H1 (cell line): Measurements from ENCODE around the gene TRIM46. TPM values are rescaled to one million over a fixed set of nuclear protein-coding genes. Genes with fewer than 3 reads are reported as not detected.

Experiments used
- CTCF ChIA-PET: fragments of 300-600 bp; sonication (Branson Sonifier 250); formaldehyde crosslinking; loops from one replicate; lab custom pipeline; 2021; ENCODE audit not compliant: partially characterized antibody; lab: Charles Lee
- POLR2A ChIA-PET: fragments of 300-600 bp; sonication (Branson Sonifier 250); formaldehyde crosslinking; loops from one replicate; lab custom pipeline; 2021; ENCODE audit warnings: inconsistent platforms; ENCODE audit not compliant: partially characterized antibody; lab: Charles Lee
- DNase-seq, 2 experiments: peaks; one replicate each; pipeline versions ENCODE4 v3.0.0 to v3.0.0-alpha.2; 2010 to 2022; ENCODE audit warnings: low spot score in 2 of 2, low read depth in 1 of 2, mixed read lengths in 1 of 2
- FAIRE-seq: peaks from 2 replicates; lab custom pipeline; 2011; peaks lifted over from hg19 to GRCh38; lab: Jason Lieb, UNC
- H2AFZ ChIP-seq: 2 replicates; pipeline ENCODE4 v1.8.1; 2012; ENCODE audit warnings: low read length, inconsistent platforms
- H2AK5ac ChIP-seq: 2 replicates; pipeline ENCODE4 v1.6.1; 2013; ENCODE audit warnings: low read depth, low read length
- H2BK120ac ChIP-seq: replicated peaks from 2 replicates; pipeline ENCODE3; 2013; ENCODE audit warnings: low read depth, low read length, inconsistent platforms
- H2BK12ac ChIP-seq: 2 replicates; pipeline ENCODE4 v1.6.1; 2013; ENCODE audit warnings: low read depth, low read length
- H2BK15ac ChIP-seq: 2 replicates; pipeline ENCODE4 v1.6.1; 2013; ENCODE audit warnings: low read length
- H2BK20ac ChIP-seq: 2 replicates; pipeline ENCODE4 v1.6.1; 2013; ENCODE audit warnings: low read length
- H2BK5ac ChIP-seq: 2 replicates; pipeline ENCODE4 v1.6.1; 2013; ENCODE audit warnings: low read depth, low read length
- H3K14ac ChIP-seq: 2 replicates; pipeline ENCODE4 v1.6.1; 2013; ENCODE audit warnings: inconsistent platforms; ENCODE audit not compliant: insufficient read length
- H3K18ac ChIP-seq: 2 replicates; pipeline ENCODE4 v1.6.1; 2013; ENCODE audit warnings: low read length; ENCODE audit errors: extremely low read depth
- H3K23ac ChIP-seq: 2 replicates; pipeline ENCODE4 v1.6.1; 2013; ENCODE audit warnings: inconsistent platforms; ENCODE audit not compliant: insufficient read length
- H3K23me2 ChIP-seq: 2 replicates; pipeline ENCODE4 v1.6.1; 2013; ENCODE audit warnings: low read depth, low read length
- H3K27ac ChIP-seq: 2 replicates; pipeline ENCODE4 v1.6.1; 2011; ENCODE audit warnings: low read depth, low read length, inconsistent platforms
- H3K27me3 ChIP-seq, 4 experiments: replicated peaks in 1 of 4; 1 replicate in 1 of 4; 2 replicates in 3 of 4; pipeline versions ENCODE4 v1.6.1 to v1.8.1; 2011 to 2013; ENCODE audit warnings: low read length in 3 of 4, mild to moderate bottlenecking in 3 of 4, inconsistent platforms in 2 of 4, mixed read lengths in 2 of 4, moderate library complexity in 1 of 4; ENCODE audit not compliant: control insufficient read depth in 3 of 4, insufficient read depth in 3 of 4; ENCODE audit errors: extremely low read depth in 1 of 4
- H3K36me3 ChIP-seq, 4 experiments: 2 replicates each; pipeline versions ENCODE4 v1.6.1 to v1.8.1; 2011 to 2013; ENCODE audit warnings: mild to moderate bottlenecking in 4 of 4, low read length in 3 of 4, moderate library complexity in 2 of 4, control low read depth in 1 of 4, inconsistent platforms in 1 of 4; ENCODE audit not compliant: insufficient read depth in 4 of 4, control insufficient read depth in 2 of 4
- H3K4ac ChIP-seq: replicated peaks from 2 replicates; pipeline ENCODE3; 2013; ENCODE audit warnings: low read length, low read depth, mixed read lengths, inconsistent platforms; ENCODE audit not compliant: insufficient read length
- H3K4me1 ChIP-seq, 4 experiments: replicated peaks in 1 of 4; 1 replicate in 1 of 4; 2 replicates in 3 of 4; pipeline versions ENCODE4 v1.6.1 to v1.8.1; 2011 to 2013; ENCODE audit warnings: low read length in 3 of 4, inconsistent platforms in 2 of 4, mixed read lengths in 1 of 4; ENCODE audit not compliant: insufficient read depth in 4 of 4, control insufficient read depth in 3 of 4
- H3K4me2 ChIP-seq, 2 experiments: 2 replicates each; pipeline versions ENCODE4 v1.6.1 to v1.8.1; 2011 to 2013; ENCODE audit warnings: low read depth in 2 of 2, low read length in 2 of 2, control low read depth in 1 of 2, inconsistent platforms in 1 of 2, mild to moderate bottlenecking in 1 of 2; ENCODE audit not compliant: insufficient read depth in 1 of 2
- H3K4me3 ChIP-seq, 4 experiments: fragments of 200-600, 300-600 bp in 1 of 4; sonication (generic), shearing (Covaris generic), sonication (Bioruptor Twin) in 1 of 4; 2 replicates each; pipeline versions ENCODE4 v1.5.1 to v1.8.1; 2011 to 2016; ENCODE audit warnings: low read length in 4 of 4, low read depth in 3 of 4, control low read depth in 2 of 4, inconsistent platforms in 2 of 4, mild to moderate bottlenecking in 2 of 4, mixed read lengths in 1 of 4, moderate library complexity in 1 of 4; ENCODE audit not compliant: insufficient read depth in 2 of 4; ENCODE audit errors: extremely low read depth in 1 of 4
- H3K56ac ChIP-seq: replicated peaks from 2 replicates; pipeline ENCODE3; 2013; ENCODE audit warnings: low read depth, mild to moderate bottlenecking, mixed read lengths, low read length, inconsistent platforms; ENCODE audit not compliant: insufficient read length
- H3K79me1 ChIP-seq: 2 replicates; pipeline ENCODE4 v1.6.1; 2013; ENCODE audit warnings: low read depth, low read length, control low read depth
- H3K79me2 ChIP-seq, 2 experiments: 2 replicates each; pipeline versions ENCODE4 v1.6.1 to v1.8.1; 2012 to 2013; ENCODE audit warnings: low read length in 2 of 2, mild to moderate bottlenecking in 2 of 2, inconsistent platforms in 1 of 2; ENCODE audit not compliant: insufficient read depth in 2 of 2, control insufficient read depth in 1 of 2
- H3K9ac ChIP-seq, 4 experiments: replicated peaks in 1 of 4; 1 replicate in 1 of 4; 2 replicates in 3 of 4; pipeline versions ENCODE4 v1.6.1 to v1.8.1; 2011 to 2013; ENCODE audit warnings: low read depth in 3 of 4, low read length in 3 of 4, control low read depth in 2 of 4, mild to moderate bottlenecking in 2 of 4, moderate library complexity in 2 of 4, inconsistent platforms in 1 of 4; ENCODE audit errors: extremely low read depth in 1 of 4
- H3K9me3 ChIP-seq, 2 experiments: 2 replicates each; pipeline versions ENCODE4 v1.6.1 to v1.8.1; 2012 to 2013; ENCODE audit warnings: mild to moderate bottlenecking in 2 of 2, moderate library complexity in 2 of 2, control low read depth in 1 of 2, inconsistent platforms in 1 of 2, low read depth in 1 of 2, low read length in 1 of 2, mixed read lengths in 1 of 2; ENCODE audit not compliant: insufficient read depth in 2 of 2
- H4K20me1 ChIP-seq, 2 experiments: replicated peaks in 1 of 2; 2 replicates each; pipeline versions ENCODE3 to v1.8.1; 2011 to 2013; ENCODE audit warnings: inconsistent platforms in 2 of 2, low read length in 2 of 2, mild to moderate bottlenecking in 1 of 2; ENCODE audit not compliant: insufficient read depth in 2 of 2, control insufficient read depth in 1 of 2
- H4K5ac ChIP-seq: 2 replicates; pipeline ENCODE4 v1.6.1; 2013; ENCODE audit warnings: low read length, low read depth, mixed read lengths, inconsistent platforms; ENCODE audit not compliant: insufficient read length
- H4K8ac ChIP-seq: 2 replicates; pipeline ENCODE4 v1.8.0; 2013; ENCODE audit warnings: mild to moderate bottlenecking, moderate library complexity, low read length, inconsistent platforms; ENCODE audit not compliant: insufficient read depth; ENCODE audit errors: extremely low read depth
- H4K91ac ChIP-seq: replicated peaks from 2 replicates; pipeline ENCODE3; 2013; ENCODE audit warnings: low read length, mixed read lengths, inconsistent platforms; ENCODE audit not compliant: insufficient read length
- CBX5 ChIP-seq: fragments of 300-800, 300-1000 bp; sonication (generic); IDR thresholded peaks from 2 replicates; pipeline ENCODE4 v1.7.1; 2016; ENCODE audit warnings: antibody characterized with exemption, low read length, low read depth
- JUND ChIP-seq: IDR thresholded peaks from 2 replicates; pipeline ENCODE4 v1.6.1; 2011; ENCODE audit warnings: mild to moderate bottlenecking, improper control_type of control experiment, low read length
- RBBP5 ChIP-seq: IDR thresholded peaks from 2 replicates; pipeline ENCODE4 v1.7.1; 2012; ENCODE audit warnings: low read depth, mild to moderate bottlenecking, inconsistent platforms, low read length, moderate library complexity, borderline replicate concordance
- RXRA ChIP-seq: IDR thresholded peaks from 2 replicates; pipeline ENCODE4 v1.6.1; 2011; ENCODE audit warnings: low read depth, mild to moderate bottlenecking, low read length, moderate library complexity; ENCODE audit not compliant: insufficient read depth
- TBP ChIP-seq: IDR thresholded peaks from 2 replicates; pipeline ENCODE4 v1.6.1; 2011; ENCODE audit warnings: low read depth, low read length, improper control_type of control experiment
- TEAD4 ChIP-seq: IDR thresholded peaks from 2 replicates; pipeline ENCODE4 v1.6.1; 2012; ENCODE audit warnings: low read depth, low read length, inconsistent platforms, mixed read lengths
- WGBS, 2 experiments: shearing (Covaris generic) in 1 of 2; methylation state at CpG; one replicate each; pipeline versions ENCODE4 v1.1.6 to v1.1.7; 2013 to 2015; ENCODE audit warnings: low lambda C conversion rate in 2 of 2, mixed read lengths in 2 of 2, inconsistent platforms in 1 of 2, low coverage in 1 of 2, missing lambda C conversion rate in 1 of 2; ENCODE audit not compliant: insufficient replicate concordance in 2 of 2, insufficient coverage in 1 of 2, insufficient read length in 1 of 2; ENCODE audit errors: extremely low coverage in 1 of 2, missing lambda C conversion rate in 1 of 2; 5-methylcytosine and 5-hydroxymethylcytosine counted together
- polyA plus RNA-seq, 7 experiments: library from polyadenylated mRNA; depleted of rRNA in 3 of 7; stranded (reverse) in 5 of 7; unstranded in 2 of 7; fragments of >200 nt in 5 of 7; fragments of 200-250 nt in 2 of 7; gene quantifications; 1 replicate in 5 of 7; 2 replicates in 1 of 7; 4 replicates in 1 of 7; pipeline versions ENCODE4 v1.2.1 to v1.2.3, GENCODE V29; 2011 to 2013; ENCODE audit warnings: missing spikeins in 2 of 7, mixed read lengths in 2 of 7
- total RNA-seq: library from RNA; stranded (reverse); fragmentation: NEBNext Ultra II Directional; extraction: Animal tissue kit (Norgen Biotek cat#: 25700); gene quantifications from 2 replicates; pipeline ENCODE4 v1.2.1, GENCODE V29; 2021

TRIM46 gene
- total and polyA plus RNA-seq, 2 of the 8 experiments (the other 6 are each of a cell fraction or from before 2014, with no cell fraction given) = 15.5 to 21.6 TPM

DNA sequence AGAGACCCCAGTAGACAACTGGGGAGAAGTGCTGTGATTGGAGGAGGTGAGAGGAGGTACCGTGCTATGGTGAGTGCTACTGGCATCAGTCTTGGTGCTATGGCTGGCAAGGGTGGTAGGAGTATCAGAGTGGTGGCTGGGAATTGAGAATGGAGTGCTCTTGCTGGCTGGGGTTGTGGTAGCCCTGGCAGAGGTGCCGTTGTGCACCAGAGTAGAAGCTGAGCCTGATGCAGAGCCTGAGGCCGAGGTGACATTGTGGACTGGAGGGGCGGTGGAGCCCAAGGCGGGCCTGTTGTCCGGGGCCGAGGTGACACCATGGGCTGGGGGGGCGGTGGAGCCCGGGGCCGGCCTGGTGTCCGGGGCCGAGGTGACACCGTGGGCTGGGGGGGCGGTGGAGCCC, 14.6 kb downstream of the TRIM46 start:
- 0 out of 2 replicates have a peak overlapping the region, but pooled peaks have one; percentile 9 for H2BK12ac ChIP-seq
- H4K20me1 ChIP-seq = no peaks in the 10 kb centered on the region
- peaks cover 3% of the 10 kb centered on the region; the same call in 1 of the 2 replicates for H3K23me2 ChIP-seq
- DNase-seq (no peak), FAIRE-seq (no peak)
- no peak overlapping the region for H2BK15ac ChIP-seq
- WGBS, 2 experiments = 96% methylated on average over 7 of the region's 14 CpGs; no CpG with 5 or more reads in 1 of the 2 experiments
- no peak overlapping the region for H3K4me2 ChIP-seq
- ChIA-PET POLR2A (interaction anchor here (1.0 to 20.5 kb wide), 4 partner anchors 10 to 74 kb away, joined by 3 to 512 read pairs (median 35); partner anchors contain the start of genes KRTCAP2, MTX1, SCAMP3 and THBS3), CTCF (interaction anchor here (0.8 to 6.1 kb wide), 3 partner anchors 11 to 66 kb away, joined by 3 to 38 read pairs (median 26); no protein-coding TSS in a partner anchor)
- H3K79me1 ChIP-seq = no peaks in the 10 kb centered on the region
- peaks cover 11 to 25% (median 17%) of the 10 kb centered on the region in 4 experiments for H3K4me1 ChIP-seq
- no peak overlapping the region for H3K4me3 ChIP-seq
- H4K91ac ChIP-seq = no peak overlapping the region
- no peak overlapping the region for H2BK120ac ChIP-seq
- H3K56ac ChIP-seq = no peak overlapping the region
- no peak overlapping the region for H3K9ac ChIP-seq
- H3K36me3 ChIP-seq = peaks cover 0 to 10% (median 2%) of the 10 kb centered on the region in 4 experiments; a peak in 5 of 8 replicates
- no peaks in the 10 kb centered on the region for H3K79me2 ChIP-seq
- H3K23ac ChIP-seq = no peak overlapping the region
- H3K27me3 ChIP-seq = no peaks in the 10 kb centered on the region
- no peak for TF ChIP-seq TBP
- no peak for TF ChIP-seq TEAD4
- no peak for TF ChIP-seq RXRA
- no peak for TF ChIP-seq RBBP5
- no peak for TF ChIP-seq JUND
- no peak for TF ChIP-seq CBX5
- H2BK5ac ChIP-seq = no peak overlapping the region; the same call in 1 of the 2 replicates
- no peaks in the 10 kb centered on the region for H3K9me3 ChIP-seq
- no peak overlapping the region for H4K5ac ChIP-seq
- H4K8ac ChIP-seq = no peak overlapping the region
- no peak overlapping the region for H2AK5ac ChIP-seq
- no peak overlapping the region for H3K4ac ChIP-seq
- H2AFZ ChIP-seq = no peak overlapping the region
- H3K18ac ChIP-seq = no peak overlapping the region
- H2BK20ac ChIP-seq = no peak overlapping the region
- H3K14ac ChIP-seq = no peak overlapping the region
- no peak overlapping the region for H3K27ac ChIP-seq
